Hepatocyte (in vitro differentiated cells): ENCODE data around the gene OR2A1.
"Not testable (repeated sequence)": the region's sequence is repeated elsewhere in the genome, so short reads cannot be mapped to it uniquely, and the experiment has no call there.

ENCODE experiments used
- CTCF ChIP-seq: fragments of 200-600 bp; sonication (generic); IDR thresholded peaks from 2 replicates; pipeline ENCODE4 v1.5.1; 2016; ENCODE audit warnings: antibody characterized with exemption, mild to moderate bottlenecking; ENCODE audit not compliant: poor library complexity
- EZH2 ChIP-seq: fragments of 200-600 bp; sonication (generic); IDR thresholded peaks from 2 replicates; pipeline ENCODE4 v1.6.1; 2016; ENCODE audit warnings: antibody characterized with exemption, mild to moderate bottlenecking, borderline replicate concordance
- EZH2phosphoT487 ChIP-seq: fragments of 200-600 bp; sonication (generic); IDR thresholded peaks from one replicate; pipeline ENCODE4 v1.6.1; 2018; ENCODE audit warnings: antibody characterized with exemption, mild to moderate bottlenecking, low read depth, moderate library complexity; ENCODE audit not compliant: unreplicated experiment, severe bottlenecking

DNA sequence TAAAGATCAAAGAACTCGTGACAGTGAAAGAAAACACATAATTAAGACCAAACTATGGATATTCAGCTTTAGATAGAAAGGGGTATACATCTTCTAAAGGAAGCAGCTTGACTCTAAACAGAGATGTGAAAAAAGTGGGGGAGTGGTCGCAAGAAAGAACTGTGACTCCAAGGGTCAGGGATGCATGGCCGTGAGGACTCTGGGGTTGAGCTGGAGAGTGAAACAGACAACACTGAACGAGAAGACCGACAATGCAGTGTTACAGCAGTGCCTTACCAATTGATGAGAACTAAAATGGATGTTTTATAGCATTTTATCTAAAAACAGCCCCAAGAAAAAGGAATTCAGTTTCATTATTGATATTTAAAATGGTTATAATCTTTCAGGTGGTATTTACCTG is 8.6 kb upstream of the OR2A1 start:
- TF ChIP-seq EZH2phosphoT487, CTCF, EZH2: not testable (repeated sequence)
